Measurements from ENCODE around the gene ZNF490.

- TF ChIP-seq CTCF (IDR thresholded peaks at IDR 0.05) = peak in 2 of 12 donors; percentile 17 to 22
- TF ChIP-seq POLR2A (IDR thresholded peaks at IDR 0.05) = peak; percentile 81 to 83
Measured at GRCh38 chr19:12610540-12611360, at the start of gene ZNF490, which contains the start of gene ZNF791.
